Activated T-helper 2 cell treated with anti-CD3 and anti-CD28 coated beads, Interferon-gamma antibody, Interleukin-2, Interleukin-4, amounts not matched to agents 10 μg/mL and 5 μg/mL and 100 μg/mL, durations not matched to agents 14 hours and 24 hours and 36 hours (primary cell): Measurements from ENCODE around the gene ZNF384. TPM values are rescaled to one million over a fixed set of nuclear protein-coding genes. Genes with fewer than 3 reads are reported as not detected.

ENCODE experiments used
- DNase-seq: peaks from one replicate; pipeline ENCODE4 v3.0.0; 2021; ENCODE audit warnings: low spot score
- H3K27ac Mint-ChIP-seq: one replicate; pipeline ENCODE4 v1.8.0; 2021; ENCODE audit warnings: mixed read lengths
- H3K27me3 Mint-ChIP-seq: one replicate; pipeline ENCODE4 v1.8.0; 2021; ENCODE audit warnings: low read depth, mixed read lengths
- H3K36me3 Mint-ChIP-seq: one replicate; pipeline ENCODE4 v1.8.0; 2021; ENCODE audit warnings: low read depth, mixed read lengths
- H3K4me1 Mint-ChIP-seq: one replicate; pipeline ENCODE4 v1.8.0; 2021; ENCODE audit warnings: low read depth, mixed read lengths
- H3K4me3 Mint-ChIP-seq: one replicate; pipeline ENCODE4 v1.8.0; 2021; ENCODE audit warnings: low read depth, mild to moderate bottlenecking, moderate library complexity, mixed read lengths
- H3K9me3 Mint-ChIP-seq: one replicate; pipeline ENCODE4 v1.8.0; 2021; ENCODE audit warnings: mixed read lengths
- intact Hi-C: fragments of 100-400 bp; cut with micrococcal nuclease; formaldehyde crosslinking; loops from one replicate; pipeline ENCODE4 v1.15.1; 2023
- total RNA-seq: library from RNA; stranded (reverse); gene quantifications from 2 replicates; pipeline ENCODE4 v1.2.3, GENCODE V29; 2022

Gene ZNF384
- total RNA-seq, 1 donor from 2014 or later = 73.7 TPM

- Mint-ChIP-seq H3K27me3 (peaks cover 19% of the 10 kb centered on the region), H3K4me3 (no peak overlapping the region)
Measured at GRCh38 chr12:6695313-6696045, 6.3 kb upstream of the ZNF384 start.

GRCh38 chr12:6694701-6695100, 5.5 kb upstream of the ZNF384 start:
- Mint-ChIP-seq H3K27ac (no peak overlapping the region), H3K4me1 (peaks cover 10% of the 10 kb centered on the region), H3K36me3 (no peaks in the 10 kb centered on the region), H3K9me3 (no peaks in the 10 kb centered on the region), H3K27me3 (peaks cover 18% of the 10 kb centered on the region), H3K4me3 (no peak overlapping the region)
- intact Hi-C loops = no loop called here
- DNase-seq = no peak

More at GRCh38 chr12:6695313-6696045, 6.3 kb upstream of the ZNF384 start:
- intact Hi-C loops = no loop called here
- no peak overlapping the region for H3K27ac Mint-ChIP-seq
- DNase-seq = no peak
- peaks cover 7% of the 10 kb centered on the region for H3K4me1 Mint-ChIP-seq
- H3K9me3 Mint-ChIP-seq = no peaks in the 10 kb centered on the region
- H3K36me3 Mint-ChIP-seq = no peaks in the 10 kb centered on the region

DNA sequence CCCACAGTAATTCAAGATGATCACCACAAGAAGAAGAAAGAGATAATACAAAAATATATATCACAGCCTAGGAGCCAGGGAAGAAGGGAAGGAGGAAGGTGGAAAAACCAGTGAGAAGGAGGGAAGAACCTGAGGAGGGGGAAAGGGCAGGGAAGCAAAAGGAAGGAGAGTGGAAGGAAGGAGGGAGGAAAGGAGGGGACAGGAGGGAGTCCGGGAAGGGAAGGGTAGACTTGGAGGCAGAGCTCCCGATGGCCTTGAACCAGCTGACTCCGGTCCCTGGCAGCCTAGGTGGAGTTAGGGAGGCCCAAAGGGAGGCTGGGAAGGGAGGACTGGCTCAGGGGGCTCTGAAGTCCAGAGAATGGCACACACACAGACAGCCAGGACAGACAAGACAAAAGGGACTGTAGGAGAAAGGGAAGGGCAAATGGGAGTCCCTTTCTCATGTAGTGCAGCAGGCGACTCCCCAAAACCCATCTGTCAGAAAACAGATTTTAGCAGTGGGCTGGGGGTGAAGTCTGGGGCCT, 4.7 kb upstream of the ZNF384 start:
- intact Hi-C loops = no loop called here
- H3K27ac Mint-ChIP-seq = no peak overlapping the region
- H3K9me3 Mint-ChIP-seq = no peaks in the 10 kb centered on the region
- H3K4me1 Mint-ChIP-seq = peaks cover 5% of the 10 kb centered on the region
- no peak overlapping the region for H3K4me3 Mint-ChIP-seq
- no peak for DNase-seq
- H3K27me3 Mint-ChIP-seq = peaks cover 10% of the 10 kb centered on the region
- H3K36me3 Mint-ChIP-seq = no peaks in the 10 kb centered on the region

GRCh38 chr12:6692888-6693287, 3.7 kb upstream of the ZNF384 start:
- Mint-ChIP-seq H3K4me3 (no peak overlapping the region), H3K27ac (no peak overlapping the region), H3K27me3 (peaks cover under 1% of the 10 kb centered on the region), H3K4me1 (peaks cover 9% of the 10 kb centered on the region), H3K9me3 (no peaks in the 10 kb centered on the region), H3K36me3 (peaks cover 8% of the 10 kb centered on the region)
- no peak for DNase-seq
- intact Hi-C loops = no loop called here

DNA sequence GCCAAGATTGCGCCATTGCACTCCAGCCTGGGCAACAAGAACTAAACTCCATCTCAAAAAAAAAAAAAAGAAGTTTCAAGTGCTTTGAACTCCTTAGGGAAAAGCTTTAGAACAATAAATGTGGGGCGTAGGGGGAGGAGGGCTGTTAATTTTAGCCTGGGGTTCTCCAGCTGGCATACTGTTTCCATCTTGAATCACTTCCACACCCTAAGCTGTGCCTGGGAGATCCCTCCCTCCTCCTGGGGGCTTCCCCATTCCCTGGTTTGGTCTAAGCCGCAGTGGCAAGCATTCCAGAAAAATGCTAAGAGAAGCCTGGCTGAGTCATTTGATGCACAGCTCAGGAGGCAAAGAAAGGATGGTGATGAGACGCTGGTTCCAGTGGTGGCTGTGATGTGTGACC, 2.3 kb upstream of the ZNF384 start:
- Mint-ChIP-seq H3K4me1 (peaks cover 23% of the 10 kb centered on the region), H3K36me3 (peaks cover 22% of the 10 kb centered on the region), H3K4me3 (no peak overlapping the region), H3K27ac (no peak overlapping the region), H3K9me3 (no peaks in the 10 kb centered on the region), H3K27me3 (no peaks in the 10 kb centered on the region)
- no peak for DNase-seq
- intact Hi-C loops = no loop called here

GRCh38 chr12:6688543-6688998, 604 bp downstream of the ZNF384 start:
- intact Hi-C loops = loop anchor here (2.0 to 10.0 kb wide), 5 partner anchors 64 to 224 kb away; partner anchors contain the start of genes CHD4, MLF2 and NOP2
- Mint-ChIP-seq H3K9me3 (no peaks in the 10 kb centered on the region), H3K4me3 (peak overlapping the region; percentile 96), H3K27ac (peak overlapping the region; percentile 92), H3K27me3 (no peaks in the 10 kb centered on the region), H3K4me1 (peaks cover 35% of the 10 kb centered on the region), H3K36me3 (peaks cover 43% of the 10 kb centered on the region)
- DNase-seq = peak; percentile 39

GRCh38 chr12:6685814-6686213, 3.4 kb downstream of the ZNF384 start:
- intact Hi-C loops = loop anchor here (5.0 to 10.0 kb wide), 3 partner anchors 106 to 221 kb away; partner anchors contain the start of gene NOP2
- Mint-ChIP-seq H3K36me3 (peaks cover 57% of the 10 kb centered on the region), H3K9me3 (no peaks in the 10 kb centered on the region), H3K27me3 (no peaks in the 10 kb centered on the region), H3K4me3 (no peak overlapping the region), H3K27ac (no peak overlapping the region), H3K4me1 (peaks cover 40% of the 10 kb centered on the region)
- DNase-seq = no peak

DNA sequence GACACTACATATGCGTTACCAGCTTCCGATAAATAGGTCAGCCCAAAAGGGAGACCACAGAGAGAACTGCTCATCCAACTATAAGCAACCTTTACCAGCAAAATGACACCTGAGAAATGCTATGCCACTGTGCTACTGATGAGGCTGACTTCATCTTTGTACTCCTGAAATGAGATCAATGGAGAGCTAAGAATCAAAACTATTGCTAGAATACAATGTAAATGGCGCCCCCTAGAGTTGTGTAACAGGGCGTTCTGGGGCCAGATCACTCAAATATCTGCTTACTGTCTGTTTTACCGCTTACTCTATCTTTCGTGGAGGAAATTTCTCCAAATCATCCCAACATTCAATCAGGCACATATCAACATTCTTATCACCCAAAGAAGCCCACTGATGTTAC, 4.6 kb downstream of the ZNF384 start:
- peaks cover 37% of the 10 kb centered on the region for H3K4me1 Mint-ChIP-seq
- DNase-seq = no peak
- H3K4me3 Mint-ChIP-seq = no peak overlapping the region
- peaks cover 62% of the 10 kb centered on the region for H3K36me3 Mint-ChIP-seq
- H3K27ac Mint-ChIP-seq = no peak overlapping the region
- no peaks in the 10 kb centered on the region for H3K9me3 Mint-ChIP-seq
- no peaks in the 10 kb centered on the region for H3K27me3 Mint-ChIP-seq
- intact Hi-C loops = loop anchor here (1.0 to 10.0 kb wide), 5 partner anchors 21 to 220 kb away; partner anchors contain the start of genes ING4 and NOP2

GRCh38 chr12:6676962-6677361, 12.2 kb downstream of the ZNF384 start:
- Mint-ChIP-seq H3K9me3 (no peaks in the 10 kb centered on the region), H3K4me3 (no peak overlapping the region), H3K4me1 (peaks cover 2% of the 10 kb centered on the region), H3K27me3 (no peaks in the 10 kb centered on the region), H3K27ac (no peak overlapping the region), H3K36me3 (peaks cover 74% of the 10 kb centered on the region)
- DNase-seq = no peak
- intact Hi-C loops = no loop called here

DNA sequence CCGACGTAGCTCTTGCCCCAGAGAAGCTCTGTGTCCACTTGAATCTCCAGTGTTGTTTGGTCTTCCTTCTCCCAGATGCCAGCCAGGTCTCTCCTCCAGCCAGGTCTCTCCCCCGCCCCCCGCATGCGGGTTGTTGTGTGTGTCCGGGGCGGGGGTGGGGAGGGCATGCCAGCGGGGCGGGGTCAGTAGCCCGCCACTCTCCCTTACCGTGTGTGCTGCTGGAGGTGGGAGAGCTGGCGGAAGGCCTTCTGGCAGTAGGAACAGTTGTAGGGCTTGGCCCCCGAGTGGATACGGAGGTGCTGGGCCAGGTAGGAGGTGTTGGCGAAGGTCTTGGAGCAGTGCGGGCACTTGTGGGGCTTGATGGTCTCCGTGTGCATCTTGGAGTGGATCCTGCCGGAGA, 17.0 kb downstream of the ZNF384 start:
- no peaks in the 10 kb centered on the region for H3K4me1 Mint-ChIP-seq
- peaks cover 87% of the 10 kb centered on the region for H3K36me3 Mint-ChIP-seq
- H3K27me3 Mint-ChIP-seq = no peaks in the 10 kb centered on the region
- H3K27ac Mint-ChIP-seq = no peak overlapping the region
- intact Hi-C loops = no loop called here
- H3K4me3 Mint-ChIP-seq = no peak overlapping the region
- no peaks in the 10 kb centered on the region for H3K9me3 Mint-ChIP-seq
- DNase-seq = no peak

DNA sequence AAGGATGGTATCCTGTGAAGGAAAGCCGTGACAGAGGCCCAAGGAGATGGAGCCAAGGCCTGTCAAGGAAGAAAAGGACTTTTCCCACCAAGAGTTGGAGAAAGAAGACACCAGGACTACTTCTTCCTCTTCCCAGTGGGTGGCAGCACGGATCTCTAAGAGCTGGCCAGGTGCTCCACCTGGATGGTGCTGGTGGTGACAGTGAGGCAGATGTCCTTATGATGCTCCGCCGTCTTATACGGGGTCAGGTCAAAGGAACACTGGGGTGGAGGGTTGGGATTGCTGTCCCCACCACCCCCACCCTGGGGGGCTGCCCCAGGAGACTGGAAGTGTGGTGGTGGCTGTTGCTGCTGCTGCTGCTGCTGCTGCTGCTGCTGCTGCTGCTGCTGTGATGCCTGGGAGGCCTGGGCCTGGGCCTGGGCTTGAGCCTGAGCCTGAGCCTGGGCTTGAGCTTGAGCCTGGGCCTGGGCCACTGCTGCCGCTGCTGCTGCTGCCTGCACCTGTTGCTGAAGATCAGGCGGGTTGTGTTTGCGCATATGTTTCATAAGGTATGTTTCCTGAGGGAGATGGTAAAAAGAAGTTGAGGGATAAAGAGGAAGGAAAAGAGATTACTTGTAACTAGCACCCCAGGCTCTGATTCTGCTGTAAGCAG, 21.5 kb downstream of the ZNF384 start:
- no peak overlapping the region for H3K4me3 Mint-ChIP-seq
- H3K36me3 Mint-ChIP-seq = peaks cover 68% of the 10 kb centered on the region

GRCh38 chr12:6666211-6666610, 23.0 kb downstream of the ZNF384 start:
- no peak for DNase-seq
- Mint-ChIP-seq H3K9me3 (no peaks in the 10 kb centered on the region), H3K27me3 (no peaks in the 10 kb centered on the region), H3K27ac (no peak overlapping the region), H3K4me1 (peaks cover 17% of the 10 kb centered on the region), H3K4me3 (no peak overlapping the region), H3K36me3 (peaks cover 54% of the 10 kb centered on the region)
- intact Hi-C loops = no loop called here

More for the DNA sequence above, 21.5 kb downstream of the ZNF384 start:
- Mint-ChIP-seq H3K27ac (no peak overlapping the region), H3K27me3 (no peaks in the 10 kb centered on the region), H3K4me1 (peaks cover 9% of the 10 kb centered on the region), H3K9me3 (no peaks in the 10 kb centered on the region)
- intact Hi-C loops = no loop called here
- DNase-seq = no peak

DNA sequence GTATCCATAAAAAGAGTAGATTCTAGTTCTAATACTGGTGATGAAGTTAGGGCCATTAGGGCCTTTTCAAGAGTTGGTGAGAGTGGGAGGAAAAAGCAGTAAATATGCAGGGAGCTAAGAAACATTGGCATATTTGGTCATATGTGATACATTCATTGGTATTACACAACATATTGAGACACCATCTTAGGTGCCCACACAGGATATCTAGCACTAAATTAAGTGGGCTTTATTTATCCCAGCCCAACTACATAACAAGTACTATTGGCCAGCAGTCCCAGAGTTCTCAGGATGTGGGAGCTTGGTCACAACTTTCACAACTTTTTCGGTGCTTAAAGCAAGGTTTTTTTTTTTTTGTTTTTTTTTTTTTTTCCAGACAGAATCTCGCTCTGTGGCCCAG, 24.3 kb downstream of the ZNF384 start:
- intact Hi-C loops = no loop called here
- Mint-ChIP-seq H3K27me3 (no peaks in the 10 kb centered on the region), H3K27ac (peak overlapping the region; percentile 47), H3K36me3 (peaks cover 40% of the 10 kb centered on the region), H3K4me3 (no peak overlapping the region), H3K4me1 (peaks cover 17% of the 10 kb centered on the region), H3K9me3 (no peaks in the 10 kb centered on the region)
- DNase-seq = no peak
